Ectodermal cell (in vitro differentiated cells): Measurements from ENCODE around the gene TBC1D13.

Experiments
- H3K27ac ChIP-seq: 2 replicates; pipeline ENCODE4 v1.7.0; 2013; ENCODE audit warnings: mild to moderate bottlenecking, low read depth, low read length; ENCODE audit not compliant: insufficient read depth, poor library complexity, severe bottlenecking
- H3K27me3 ChIP-seq: 2 replicates; pipeline ENCODE4 v1.7.0; 2013; ENCODE audit warnings: mild to moderate bottlenecking, low read length; ENCODE audit not compliant: insufficient read depth, control insufficient read depth, poor library complexity, severe bottlenecking
- H3K36me3 ChIP-seq: one replicate; pipeline ENCODE4 v1.7.0; 2013; ENCODE audit warnings: low read length; ENCODE audit not compliant: control insufficient read depth, insufficient read depth
- H3K4me1 ChIP-seq: one replicate; pipeline ENCODE4 v1.7.0; 2013; ENCODE audit warnings: low read length; ENCODE audit not compliant: control insufficient read depth, insufficient read depth
- H3K4me3 ChIP-seq: 2 replicates; pipeline ENCODE4 v1.7.0; 2013; ENCODE audit warnings: low read depth, low read length, control low read depth; ENCODE audit not compliant: insufficient read depth
- H3K9me3 ChIP-seq: 2 replicates; pipeline ENCODE4 v1.7.0; 2013; ENCODE audit warnings: mild to moderate bottlenecking, low read length, moderate library complexity; ENCODE audit not compliant: control insufficient read depth
- WGBS, 2 experiments: methylation state at CpG; one replicate each; pipeline ENCODE4 v1.1.7; 2013; ENCODE audit warnings: missing lambda C conversion rate in 2 of 2; 5-methylcytosine and 5-hydroxymethylcytosine counted together

TBC1D13 gene

DNA sequence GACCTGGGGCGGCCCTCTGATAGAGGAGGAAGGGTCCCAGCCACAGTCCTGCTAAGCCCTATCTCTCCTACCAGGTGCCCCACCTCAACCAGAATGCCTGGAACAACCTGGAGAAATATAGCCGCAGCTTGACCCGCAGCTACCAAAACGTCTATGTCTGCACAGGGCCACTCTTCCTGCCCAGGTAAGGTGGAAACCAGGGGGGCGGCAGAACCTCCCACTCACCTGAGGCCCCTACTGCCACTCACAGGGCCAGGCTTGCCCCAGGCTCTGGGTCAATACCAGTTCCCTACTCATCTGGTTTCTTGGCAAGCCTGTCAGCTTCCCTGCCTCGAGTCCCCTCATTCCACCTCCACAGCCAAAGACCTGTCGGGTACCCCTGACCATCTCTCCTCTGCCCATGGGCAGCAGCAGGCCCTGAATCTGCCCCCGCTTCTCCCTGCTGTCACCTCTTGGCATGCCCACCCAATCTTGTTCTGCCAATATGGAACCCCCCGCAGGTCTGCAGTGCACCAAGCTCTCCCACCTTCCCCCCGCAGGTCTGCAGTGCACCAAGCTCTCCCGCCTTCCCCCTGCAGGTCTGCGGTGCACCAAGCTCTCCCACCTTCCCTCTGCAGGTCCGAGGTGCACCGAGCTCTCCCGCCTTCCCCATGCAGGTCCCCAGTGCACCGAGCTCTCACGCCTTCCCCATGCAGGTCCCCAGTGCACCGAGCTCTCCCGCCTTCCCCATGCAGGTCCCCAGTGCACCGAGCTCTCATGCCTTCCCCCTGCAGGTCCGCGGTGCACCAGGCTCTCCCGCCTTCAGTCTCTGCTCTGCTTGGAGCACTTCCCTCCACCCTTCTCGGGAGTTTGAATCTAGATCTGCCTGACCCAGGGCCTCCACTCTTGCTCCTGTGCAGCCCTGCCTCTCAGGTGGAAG, 33.9 kb downstream of the TBC1D13 start:
- WGBS, 2 experiments, result 91% methylated on average over 24 of the region's 24 CpGs
- peaks cover 11% of the 10 kb centered on the region for H3K36me3 ChIP-seq
- no peak overlapping the region for H3K27ac ChIP-seq
- H3K4me1 ChIP-seq, result peaks cover 7% of the 10 kb centered on the region
- H3K4me3 ChIP-seq, result no peak overlapping the region
- H3K9me3 ChIP-seq, result no peaks in the 10 kb centered on the region
- H3K27me3 ChIP-seq, result peaks cover 5% of the 10 kb centered on the region

DNA sequence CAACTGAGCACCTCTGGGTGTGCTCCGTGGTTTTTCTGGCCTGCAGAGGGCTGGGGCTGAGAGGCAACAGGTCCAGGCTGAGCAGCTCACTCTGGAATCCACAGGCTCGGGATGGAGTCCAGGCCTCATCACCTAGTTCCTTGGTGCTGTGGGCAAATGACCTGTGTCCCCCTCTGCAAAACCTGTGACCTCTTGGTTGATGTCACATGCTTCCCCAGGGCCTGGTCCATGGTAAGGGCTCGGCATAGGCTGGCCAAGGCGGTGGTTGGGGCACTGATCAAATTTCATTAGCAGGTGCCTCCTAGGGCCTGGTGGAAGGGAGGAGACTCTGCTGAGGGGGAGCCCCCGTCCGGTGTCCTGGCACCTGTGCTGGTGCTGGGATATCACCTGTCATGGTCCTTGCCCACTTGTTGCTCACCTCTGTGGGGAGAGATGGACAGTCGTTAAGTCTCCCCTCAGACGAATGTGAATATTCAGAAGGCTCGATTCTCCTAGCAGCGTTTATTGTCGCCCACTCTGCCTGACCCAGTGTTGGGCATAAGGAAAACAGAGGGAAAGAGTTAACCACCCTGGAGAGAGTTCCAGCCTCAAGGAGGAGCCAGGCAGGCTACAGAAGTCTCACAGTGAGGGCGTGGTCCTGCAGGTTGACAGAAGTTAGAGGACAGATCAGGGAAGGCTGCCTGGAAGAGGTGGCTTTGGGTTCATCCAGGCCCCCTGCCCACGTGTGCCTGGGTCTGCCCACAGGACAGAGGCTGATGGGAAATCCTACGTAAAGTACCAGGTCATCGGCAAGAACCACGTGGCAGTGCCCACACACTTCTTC, 34.7 kb downstream of the TBC1D13 start:
- peaks cover 17% of the 10 kb centered on the region for H3K36me3 ChIP-seq
- H3K4me1 ChIP-seq, result peaks cover 7% of the 10 kb centered on the region
- WGBS, 2 experiments, result 93% methylated on average over 16 of the region's 16 CpGs
- H3K9me3 ChIP-seq, result no peaks in the 10 kb centered on the region
- no peak overlapping the region for H3K4me3 ChIP-seq
- H3K27me3 ChIP-seq, result peaks cover 5% of the 10 kb centered on the region
- no peak overlapping the region for H3K27ac ChIP-seq

DNA sequence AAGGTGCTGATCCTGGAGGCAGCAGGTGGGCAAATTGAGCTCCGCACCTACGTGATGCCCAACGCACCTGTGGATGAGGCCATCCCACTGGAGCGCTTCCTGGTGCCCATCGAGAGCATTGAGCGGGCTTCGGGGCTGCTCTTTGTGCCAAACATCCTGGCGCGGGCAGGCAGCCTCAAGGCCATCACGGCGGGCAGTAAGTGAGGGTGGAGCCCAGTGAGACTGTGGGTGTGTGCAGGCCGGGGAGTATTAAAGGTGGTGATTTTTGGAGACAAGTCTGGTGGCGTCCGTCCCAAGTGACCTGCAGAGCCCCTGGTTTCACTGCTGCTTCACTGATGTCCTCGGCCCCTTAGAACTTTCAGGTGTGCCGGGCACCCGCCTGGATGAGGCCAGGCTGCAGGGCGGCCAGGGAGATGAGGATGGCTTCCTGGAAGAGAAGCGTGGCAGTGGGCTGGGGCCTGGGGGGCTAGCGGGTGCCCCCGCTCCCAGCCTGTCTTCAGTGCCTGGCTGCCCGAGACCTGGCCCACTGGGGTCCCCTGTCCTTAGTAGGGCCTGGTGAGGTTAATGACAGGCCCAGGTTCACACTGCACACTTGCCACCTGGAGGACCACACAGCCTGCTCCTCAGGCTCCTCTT, 35.5 kb downstream of the TBC1D13 start:
- H3K36me3 ChIP-seq, result peaks cover 25% of the 10 kb centered on the region
- no peak overlapping the region for H3K4me3 ChIP-seq
- H3K27ac ChIP-seq, result no peak overlapping the region
- H3K9me3 ChIP-seq, result no peaks in the 10 kb centered on the region
- H3K27me3 ChIP-seq, result peaks cover 5% of the 10 kb centered on the region
- H3K4me1 ChIP-seq, result peaks cover 7% of the 10 kb centered on the region
- 95 to 96% methylated on average over 22 of the region's 22 CpGs for WGBS, 2 experiments

DNA sequence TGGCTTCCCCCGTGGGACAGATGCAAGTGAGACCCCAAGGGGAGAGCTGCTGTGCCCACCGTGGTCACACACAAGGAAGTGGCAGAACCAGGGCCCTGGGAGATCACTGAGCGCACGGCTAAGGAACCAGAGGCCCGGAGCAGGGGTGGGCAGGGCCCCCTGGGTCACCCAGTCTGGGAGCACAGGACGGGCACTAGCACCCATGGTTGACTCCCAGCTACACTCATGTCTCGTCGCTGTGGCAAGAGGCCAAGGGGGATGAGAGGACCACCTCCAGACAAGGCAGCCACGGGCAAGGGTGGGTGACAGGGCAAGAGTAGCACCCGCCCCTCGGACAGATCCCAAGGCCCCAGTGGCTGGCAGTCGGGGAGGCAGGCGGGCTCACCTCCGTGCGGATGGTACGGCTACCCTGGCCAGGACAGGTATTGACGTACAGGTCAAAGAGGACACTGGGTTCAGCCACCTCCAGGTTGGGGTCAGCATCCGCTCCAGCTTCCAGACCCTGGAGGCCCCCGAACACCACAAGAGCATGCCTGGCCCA, 36.4 kb downstream of the TBC1D13 start:
- H3K9me3 ChIP-seq, result no peaks in the 10 kb centered on the region
- peaks cover 5% of the 10 kb centered on the region for H3K27me3 ChIP-seq
- H3K4me3 ChIP-seq, result no peak overlapping the region
- peaks cover 7% of the 10 kb centered on the region for H3K4me1 ChIP-seq
- no peak overlapping the region for H3K27ac ChIP-seq
- 96% methylated on average over 19 of the region's 19 CpGs for WGBS, 2 experiments
- H3K36me3 ChIP-seq, result peaks cover 25% of the 10 kb centered on the region

DNA sequence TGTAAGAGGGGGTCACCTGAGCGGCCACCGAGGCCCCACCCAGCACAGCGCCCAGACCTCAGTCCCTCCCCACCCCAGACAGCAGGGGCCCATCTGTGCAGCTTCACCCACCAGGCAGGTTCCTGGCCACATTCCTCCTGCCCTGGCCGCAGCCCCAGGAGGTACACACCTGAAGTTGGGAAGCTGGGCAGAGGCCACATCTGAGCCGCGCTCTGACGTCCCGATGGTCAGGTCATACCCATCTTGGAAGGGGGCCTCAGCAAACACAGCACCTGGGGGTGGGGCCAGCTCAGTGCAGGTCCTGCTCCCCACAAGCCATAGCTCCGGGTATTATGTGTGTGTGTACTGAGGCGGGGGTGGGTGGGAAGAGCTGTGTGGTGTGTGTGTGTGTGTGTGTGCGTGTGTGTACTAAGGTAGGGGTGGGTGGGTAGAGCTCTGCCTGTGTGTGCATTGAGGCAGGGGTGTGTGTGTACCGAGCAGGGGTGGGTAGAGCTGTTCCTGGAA, 36.9 kb downstream of the TBC1D13 start:
- H3K9me3 ChIP-seq, result no peaks in the 10 kb centered on the region
- WGBS, 2 experiments, result 94 to 95% methylated on average over 12 of the region's 12 CpGs
- H3K4me3 ChIP-seq, result no peak overlapping the region
- H3K27ac ChIP-seq, result no peak overlapping the region
- H3K4me1 ChIP-seq, result peaks cover 7% of the 10 kb centered on the region
- H3K27me3 ChIP-seq, result peaks cover 4% of the 10 kb centered on the region
- H3K36me3 ChIP-seq, result peaks cover 25% of the 10 kb centered on the region

DNA sequence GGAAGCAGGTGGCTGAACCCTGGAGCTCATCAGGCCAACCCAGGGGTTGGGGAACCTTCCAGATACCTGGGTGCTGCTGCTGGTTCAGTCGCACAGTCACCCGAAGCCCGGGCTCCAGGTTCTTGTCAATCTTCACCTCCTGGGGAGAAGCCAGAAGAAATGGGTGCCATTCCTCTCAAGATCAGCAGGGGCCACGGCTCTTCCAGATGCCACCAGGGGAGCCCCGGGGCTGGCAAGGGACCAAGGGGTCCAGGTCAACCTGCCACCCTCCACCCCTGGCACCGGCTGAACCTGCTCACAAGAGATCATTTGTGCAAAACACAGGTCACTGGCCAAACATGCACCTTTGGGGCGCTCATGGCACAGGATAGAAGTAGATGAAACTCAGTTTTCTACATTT, 37.9 kb downstream of the TBC1D13 start:
- H3K27me3 ChIP-seq, result no peaks in the 10 kb centered on the region
- no peak overlapping the region for H3K27ac ChIP-seq
- no peak overlapping the region for H3K4me3 ChIP-seq
- peaks cover 25% of the 10 kb centered on the region for H3K36me3 ChIP-seq
- no peaks in the 10 kb centered on the region for H3K9me3 ChIP-seq
- peaks cover 4% of the 10 kb centered on the region for H3K4me1 ChIP-seq
- WGBS, 2 experiments, result 95 to 96% methylated on average over 7 of the region's 7 CpGs

- 95% methylated on average over 22 of the region's 22 CpGs for WGBS, 2 experiments
- H3K27ac ChIP-seq, result no peak overlapping the region
- no peaks in the 10 kb centered on the region for H3K27me3 ChIP-seq
- H3K4me3 ChIP-seq, result no peak overlapping the region
- H3K4me1 ChIP-seq, result no peaks in the 10 kb centered on the region
- no peaks in the 10 kb centered on the region for H3K9me3 ChIP-seq
- peaks cover 25% of the 10 kb centered on the region for H3K36me3 ChIP-seq
Observed at GRCh38 chr9:128825923-128826700, 39.1 kb downstream of the TBC1D13 start.

- no peak overlapping the region for H3K4me3 ChIP-seq
Observed at GRCh38 chr9:128828267-128828666, 41.2 kb downstream of the TBC1D13 start.

GRCh38 chr9:128828719-128829452, 41.8 kb downstream of the TBC1D13 start:
- Histone ChIP-seq H3K36me3 (peaks cover 24% of the 10 kb centered on the region), H3K4me1 (no peaks in the 10 kb centered on the region), H3K27ac (no peak overlapping the region), H3K27me3 (no peaks in the 10 kb centered on the region), H3K9me3 (no peaks in the 10 kb centered on the region), H3K4me3 (peak overlapping the region; percentile 75)
- WGBS, 2 experiments, result 38 to 39% methylated on average over 17 to 18 of the region's 18 CpGs

More at GRCh38 chr9:128828267-128828666, 41.2 kb downstream of the TBC1D13 start:
- WGBS, 2 experiments, result 94 to 95% methylated on average over 8 of the region's 8 CpGs
- peaks cover 25% of the 10 kb centered on the region for H3K36me3 ChIP-seq
- H3K9me3 ChIP-seq, result no peaks in the 10 kb centered on the region
- H3K27me3 ChIP-seq, result no peaks in the 10 kb centered on the region
- H3K4me1 ChIP-seq, result no peaks in the 10 kb centered on the region
- no peak overlapping the region for H3K27ac ChIP-seq
